Body of pancreas (tissue), 4 donors: ENCODE data around the gene SNCAIP. TPM values are rescaled to one million over a fixed set of nuclear protein-coding genes. Genes with fewer than 3 reads are reported as not detected.
A peak's percentile ranks its signal among the peaks of the same experiment; 100 is the strongest.

Source experiments
- ATAC-seq: fragments of 150-250 bp; one replicate; pipeline ENCODE4 v1.9.1; 2016
- DNase-seq, 4 donors: peaks; one replicate each; pipeline ENCODE4 v3.0.0-alpha.2; 2019
- H3K27ac ChIP-seq, 4 donors: fragments of 200-600 bp; sonication (generic); 1 replicate in 3 of 4; 2 replicates in 1 of 4; pipeline versions ENCODE4 v1.5.1 to v1.6.1; 2016 to 2019; ENCODE audit warnings: mild to moderate bottlenecking in 1 of 4, mixed read lengths in 1 of 4, moderate library complexity in 1 of 4
- H3K27me3 ChIP-seq, 2 donors: fragments of 200-600 bp; sonication (generic); one replicate each; pipeline ENCODE4 v1.6.0; 2016; ENCODE audit warnings: mild to moderate bottlenecking in 1 of 2
- H3K36me3 ChIP-seq, 2 donors: fragments of 200-600 bp; sonication (generic); replicated peaks in 1 of 2; 2 replicates each; pipeline ENCODE4 v1.5.1; 2016; ENCODE audit warnings: low read depth in 2 of 2; ENCODE audit not compliant: insufficient read depth in 1 of 2
- H3K4me1 ChIP-seq: fragments of 200-600 bp; sonication (generic); one replicate; pipeline ENCODE4 v1.6.0; 2016
- H3K4me3 ChIP-seq, 2 donors: fragments of 200-600 bp; sonication (generic); 1 replicate in 1 of 2; 2 replicates in 1 of 2; pipeline ENCODE4 v1.5.1; 2016 to 2019
- H3K9me3 ChIP-seq, 3 donors: fragments of 200-600 bp; sonication (generic); 1 replicate in 2 of 3; 2 replicates in 1 of 3; pipeline ENCODE4 v1.5.1; 2016
- CTCF ChIP-seq, 7 experiments: fragments of 450-650 bp in 4 of 7; fragments of 200-600 bp in 3 of 7; sonication (generic) in 3 of 7; IDR thresholded peaks; one replicate each; pipeline ENCODE4 v1.5.1; 2016 to 2019; ENCODE audit warnings: antibody characterized with exemption in 7 of 7
- POLR2A ChIP-seq, 3 donors: fragments of 450-650 bp; IDR thresholded peaks; one replicate each; pipeline ENCODE4 v1.6.1; 2016; ENCODE audit warnings: antibody characterized with exemption in 3 of 3, mild to moderate bottlenecking in 2 of 3
- WGBS, 2 donors: methylation state at CpG; one replicate each; pipeline ENCODE4 v1.1.5; 2017; 5-methylcytosine and 5-hydroxymethylcytosine counted together
- intact Hi-C: fragments of 100-400 bp; cut with DNase I; formaldehyde crosslinking; loops from one replicate; pipeline ENCODE4 v1.15.1; 2023
- total RNA-seq, 2 donors: library from RNA; depleted of rRNA; stranded (reverse); fragments of >200 nt; gene quantifications; one replicate each; pipeline ENCODE4 v1.1.0, GENCODE V29; 2016

SNCAIP gene
- total RNA-seq, 2 donors from 2014 or later = 1.3 to 2.6 TPM

GRCh38 chr5:122330881-122331280 is 18.8 kb downstream of the SNCAIP start:
- H3K4me1 ChIP-seq = peaks cover 7% of the 10 kb centered on the region
- H3K27me3 ChIP-seq = no peaks in the 10 kb centered on the region
- DNase-seq (no peak), ATAC-seq (no peak)
- H3K36me3 ChIP-seq = no peaks in the 10 kb centered on the region
- no peak overlapping the region for H3K4me3 ChIP-seq
- H3K9me3 ChIP-seq = no peaks in the 10 kb centered on the region
- intact Hi-C loops = no loop called here
- TF ChIP-seq CTCF (IDR thresholded peaks at IDR 0.05) (no peak), POLR2A (IDR thresholded peaks at IDR 0.05) (no peak)
- 77 to 81% methylated on average over 6 of the region's 6 CpGs for WGBS, 2 donors
- H3K27ac ChIP-seq = no peak overlapping the region

- Histone ChIP-seq H3K36me3 (no peaks in the 10 kb centered on the region), H3K4me1 (peaks cover 7% of the 10 kb centered on the region), H3K27me3 (no peaks in the 10 kb centered on the region), H3K9me3 (no peaks in the 10 kb centered on the region), H3K27ac (peak overlapping the region in 2 of 4 donors; percentile 25 to 31), H3K4me3 (no peak overlapping the region)
- DNase-seq = no peak
- WGBS, 2 donors = 35 to 58% methylated on average over 5 of the region's 5 CpGs
- ATAC-seq = peak; percentile 77
- TF ChIP-seq CTCF (IDR thresholded peaks at IDR 0.05) (no peak), POLR2A (IDR thresholded peaks at IDR 0.05) (no peak)
- intact Hi-C loops = no loop called here
Measured at GRCh38 chr5:122332599-122333555, 20.8 kb downstream of the SNCAIP start.

GRCh38 chr5:122333564-122333963 is 21.5 kb downstream of the SNCAIP start:
- Histone ChIP-seq H3K9me3 (no peaks in the 10 kb centered on the region), H3K4me3 (no peak overlapping the region), H3K27me3 (no peaks in the 10 kb centered on the region), H3K27ac (no peak overlapping the region), H3K36me3 (no peaks in the 10 kb centered on the region), H3K4me1 (peaks cover 7% of the 10 kb centered on the region)
- 35 to 38% methylated on average over 4 of the region's 4 CpGs for WGBS, 2 donors
- intact Hi-C loops = no loop called here
- ATAC-seq (no peak), DNase-seq (no peak)
- TF ChIP-seq CTCF (IDR thresholded peaks at IDR 0.05) (no peak), POLR2A (IDR thresholded peaks at IDR 0.05) (no peak)

DNA sequence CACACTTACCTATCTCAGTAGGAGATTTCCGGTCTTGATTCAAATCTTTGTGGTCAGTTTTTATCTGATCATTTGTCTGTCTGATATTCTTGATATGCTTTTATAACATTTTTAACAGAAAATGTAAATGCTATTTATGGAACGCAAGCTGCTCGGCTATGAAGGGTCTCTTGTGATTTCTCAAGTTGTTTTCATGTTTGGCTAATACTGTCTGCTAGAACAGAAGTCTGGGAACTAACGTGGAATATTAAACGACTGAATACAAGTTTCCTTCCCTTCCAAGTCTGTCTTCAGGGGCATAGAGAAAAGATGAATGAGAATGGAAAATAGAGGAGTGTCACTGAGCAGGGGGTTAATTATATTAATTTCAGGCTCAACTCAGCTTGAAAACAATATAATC is 27.6 kb downstream of the SNCAIP start:
- ATAC-seq = no peak
- no peaks in the 10 kb centered on the region for H3K9me3 ChIP-seq

More for the DNA sequence above, 27.6 kb downstream of the SNCAIP start:
- Histone ChIP-seq H3K27ac (no peak overlapping the region), H3K36me3 (no peaks in the 10 kb centered on the region), H3K4me1 (no peaks in the 10 kb centered on the region), H3K4me3 (no peak overlapping the region), H3K27me3 (no peaks in the 10 kb centered on the region)
- WGBS, 2 donors = 60 to 62% methylated on average over 5 of the region's 5 CpGs
- TF ChIP-seq CTCF (IDR thresholded peaks at IDR 0.05) (no peak), POLR2A (IDR thresholded peaks at IDR 0.05) (no peak)
- DNase-seq = no peak
- intact Hi-C loops = no loop called here
